HEK293 (cell line): Measurements from ENCODE around the gene SMC3.

Experiments
- CTCF ChIA-PET: fragments of 350-600 bp; formaldehyde crosslinking; extraction: SDS; loops from one replicate; lab custom pipeline; 2021; ENCODE audit warnings: antibody characterized with exemption; lab: Yijun Ruan, JAX
- POLR2A ChIA-PET: fragments of 300-600 bp; formaldehyde crosslinking; extraction: SDS; loops from one replicate; lab custom pipeline; 2020; ENCODE audit warnings: antibody characterized with exemption, inconsistent platforms; lab: Yijun Ruan, JAX
- H3K27ac ChIP-seq: fragments of 200-500 bp; sonication (Bioruptor generic); 2 replicates; pipeline ENCODE4 v1.5.1; 2014; ENCODE audit warnings: low read depth, low read length, control low read depth, inconsistent platforms; ENCODE audit errors: extremely low read depth
- H3K36me3 ChIP-seq, 2 experiments: fragments of 200-500 bp in 1 of 2; sonication (Bioruptor generic) in 1 of 2; 1 replicate in 1 of 2; 2 replicates in 1 of 2; pipeline ENCODE4 v1.5.1; 2014 to 2017; ENCODE audit warnings: inconsistent platforms in 2 of 2, low read length in 2 of 2; ENCODE audit not compliant: control insufficient read depth in 2 of 2, insufficient read depth in 1 of 2
- H3K4me1 ChIP-seq: fragments of 200-500 bp; sonication (Bioruptor generic); 2 replicates; pipeline ENCODE4 v1.5.1; 2014; ENCODE audit warnings: mild to moderate bottlenecking, low read length, inconsistent platforms; ENCODE audit not compliant: control insufficient read depth, insufficient read depth
- H3K4me3 ChIP-seq: 2 replicates; pipeline ENCODE4 v1.5.1; 2011; ENCODE audit warnings: low read depth, mild to moderate bottlenecking, control low read depth, low read length, moderate library complexity
- H3K9me3 ChIP-seq: fragments of 200-500 bp; sonication (Bioruptor generic); 2 replicates; pipeline ENCODE4 v1.5.1; 2014; ENCODE audit warnings: low read depth, low read length, inconsistent platforms; ENCODE audit not compliant: control insufficient read depth, insufficient read depth
- BCL11B ChIP-seq: fragments of 450-650 bp; formaldehyde crosslinking; IDR thresholded peaks from 2 replicates; pipeline ENCODE4 v1.5.1; 2016; ENCODE audit warnings: low read depth, missing biosample characterization, missing genetic modification characterization
- FEZF1 ChIP-seq: fragments of 450-650 bp; formaldehyde crosslinking; IDR thresholded peaks from 2 replicates; pipeline ENCODE4 v1.5.1; 2016; ENCODE audit warnings: missing biosample characterization, missing genetic modification characterization
- GLIS1 ChIP-seq: fragments of 450-650 bp; formaldehyde crosslinking; IDR thresholded peaks from 2 replicates; pipeline ENCODE4 v1.5.1; 2016; ENCODE audit warnings: missing biosample characterization, missing genetic modification characterization
- MZF1 ChIP-seq: fragments of 450-650 bp; formaldehyde crosslinking; IDR thresholded peaks from 2 replicates; pipeline ENCODE4 v1.5.1; 2017; ENCODE audit warnings: missing biosample characterization, missing genetic modification characterization, borderline replicate concordance
- PATZ1 ChIP-seq: fragments of 450-650 bp; formaldehyde crosslinking; IDR thresholded peaks from 2 replicates; pipeline ENCODE4 v1.5.1; 2016; ENCODE audit warnings: missing biosample characterization, missing genetic modification characterization
- WT1 ChIP-seq: fragments of 450-650 bp; formaldehyde crosslinking; IDR thresholded peaks from 2 replicates; pipeline ENCODE4 v1.5.1; 2016; ENCODE audit warnings: missing biosample characterization, missing genetic modification characterization
- ZBTB11 ChIP-seq: fragments of 450-650 bp; formaldehyde crosslinking; conservative IDR thresholded peaks from 2 replicates; pipeline ENCODE4 v1.5.1; 2016; ENCODE audit warnings: low read depth, missing biosample characterization, missing genetic modification characterization
- ZBTB44 ChIP-seq: fragments of 450-650 bp; IDR thresholded peaks from 2 replicates; pipeline ENCODE4 v1.5.1; 2018; ENCODE audit warnings: missing biosample characterization, mild to moderate bottlenecking, missing genetic modification characterization
- ZBTB48 ChIP-seq: fragments of 450-650 bp; formaldehyde crosslinking; IDR thresholded peaks from 2 replicates; pipeline ENCODE4 v1.5.1; 2016; ENCODE audit warnings: missing biosample characterization, missing genetic modification characterization
- ZBTB6 ChIP-seq: fragments of 450-650 bp; formaldehyde crosslinking; IDR thresholded peaks from 2 replicates; pipeline ENCODE4 v1.5.1; 2017; ENCODE audit warnings: missing biosample characterization, missing genetic modification characterization
- ZNF112 ChIP-seq: fragments of 450-650 bp; formaldehyde crosslinking; IDR thresholded peaks from 2 replicates; pipeline ENCODE4 v1.5.0; 2017; ENCODE audit warnings: missing biosample characterization, missing genetic modification characterization
- ZNF18 ChIP-seq: fragments of 450-650 bp; formaldehyde crosslinking; IDR thresholded peaks from 2 replicates; pipeline ENCODE4 v1.5.1; 2016; ENCODE audit warnings: missing biosample characterization, missing genetic modification characterization
- ZNF24 ChIP-seq: fragments of 450-650 bp; formaldehyde crosslinking; IDR thresholded peaks from 2 replicates; pipeline ENCODE4 v1.5.1; 2016; ENCODE audit warnings: missing biosample characterization, missing genetic modification characterization
- ZNF341 ChIP-seq: fragments of 450-650 bp; formaldehyde crosslinking; IDR thresholded peaks from 2 replicates; pipeline ENCODE4; 2016; ENCODE audit warnings: low read depth, missing biosample characterization, missing genetic modification characterization
- ZNF391 ChIP-seq: fragments of 450-650 bp; formaldehyde crosslinking; IDR thresholded peaks from 2 replicates; pipeline ENCODE4 v1.5.1; 2016; ENCODE audit warnings: low read depth, missing biosample characterization, missing genetic modification characterization, borderline replicate concordance
- ZNF416 ChIP-seq: fragments of 450-650 bp; formaldehyde crosslinking; IDR thresholded peaks from 2 replicates; pipeline ENCODE4 v1.5.1; 2016; ENCODE audit warnings: missing biosample characterization, missing genetic modification characterization
- ZNF423 ChIP-seq: fragments of 450-650 bp; formaldehyde crosslinking; IDR thresholded peaks from 2 replicates; pipeline ENCODE4 v1.5.1; 2016; ENCODE audit warnings: missing biosample characterization, missing genetic modification characterization
- ZNF561 ChIP-seq: fragments of 450-650 bp; IDR thresholded peaks from 2 replicates; pipeline ENCODE4 v1.5.1; 2018; ENCODE audit warnings: missing biosample characterization, missing genetic modification characterization, borderline replicate concordance
- ZNF629 ChIP-seq: fragments of 450-650 bp; formaldehyde crosslinking; IDR thresholded peaks from 2 replicates; pipeline ENCODE4 v1.5.1; 2017; ENCODE audit warnings: missing biosample characterization, missing genetic modification characterization
- ZNF692 ChIP-seq: fragments of 450-650 bp; formaldehyde crosslinking; IDR thresholded peaks from 2 replicates; pipeline ENCODE4 v1.5.1; 2016; ENCODE audit warnings: missing biosample characterization, missing genetic modification characterization
- ZNF843 ChIP-seq: fragments of 450-650 bp; formaldehyde crosslinking; IDR thresholded peaks from 2 replicates; pipeline ENCODE4 v1.5.1; 2016; ENCODE audit warnings: missing biosample characterization, missing genetic modification characterization
- ZSCAN30 ChIP-seq: fragments of 450-650 bp; IDR thresholded peaks from 2 replicates; pipeline ENCODE4 v1.5.1; 2018; ENCODE audit warnings: missing biosample characterization, mild to moderate bottlenecking, missing genetic modification characterization, moderate library complexity
- ZSCAN5A ChIP-seq: fragments of 450-650 bp; formaldehyde crosslinking; IDR thresholded peaks from 2 replicates; pipeline ENCODE4 v1.5.1; 2016; ENCODE audit warnings: missing biosample characterization, missing genetic modification characterization
- ZXDB ChIP-seq: fragments of 450-650 bp; formaldehyde crosslinking; IDR thresholded peaks from 2 replicates; pipeline ENCODE4 v1.5.1; 2016; ENCODE audit warnings: missing biosample characterization, missing genetic modification characterization

Gene SMC3

GRCh38 chr10:110634527-110635209 is 67.2 kb downstream of the SMC3 start:
- peaks cover 31% of the 10 kb centered on the region for H3K4me1 ChIP-seq
- H3K4me3 ChIP-seq: no peak overlapping the region
- POLR2A ChIA-PET: no interaction called here
- no peaks in the 10 kb centered on the region for H3K36me3 ChIP-seq
- H3K27ac ChIP-seq: peak overlapping the region; percentile 47
- H3K9me3 ChIP-seq: no peaks in the 10 kb centered on the region
- CTCF ChIA-PET: interaction anchor here (0.7 kb wide), 1 partner anchor 148 kb away, joined by 5 read pairs; no protein-coding TSS in a partner anchor
- TF ChIP-seq ZNF24 (tag by site-specific recombination) (0 out of 2 replicates have a peak, but pooled peaks have one; percentile 18), ZBTB44 (tag by site-specific recombination) (peak; percentile 21; the same call in 1 of the 2 replicates), ZSCAN30 (tag by site-specific recombination) (0 out of 2 replicates have a peak, but pooled peaks have one; percentile 34), FEZF1 (tag by site-specific recombination) (peak; percentile 58), BCL11B (tag by site-specific recombination) (no peak), ZBTB48 (tag by site-specific recombination) (peak; percentile 89), ZXDB (peak; percentile 86), ZNF843 (tag by site-specific recombination) (peak; percentile 69; the same call in 1 of the 2 replicates), GLIS1 (tag by site-specific recombination) (0 out of 2 replicates have a peak, but pooled peaks have one; percentile 26), ZNF416 (tag by site-specific recombination) (no peak), ZNF18 (peak; percentile 95), ZNF423 (tag by site-specific recombination) (peak; percentile 40; the same call in 1 of the 2 replicates), ZSCAN5A (no peak), PATZ1 (tag by site-specific recombination) (peak; percentile 73), ZNF391 (tag by site-specific recombination) (no peak), ZBTB6 (tag by site-specific recombination) (peak; percentile 48; the same call in 1 of the 2 replicates), ZNF692 (peak; percentile 46; the same call in 1 of the 2 replicates), ZNF629 (tag by site-specific recombination) (peak; percentile 51), MZF1 (tag by site-specific recombination) (0 out of 2 replicates have a peak, but pooled peaks have one; percentile 40), ZNF112 (tag by site-specific recombination) (no peak), WT1 (peak; percentile 97), ZNF341 (peak; percentile 61), ZBTB11 (peak; percentile 66), ZNF561 (peak; percentile 76; the same call in 1 of the 2 replicates)
